GM21723 (cell line): ENCODE results near the gene CST1.
"Not testable (repeated sequence)": the region's sequence is repeated elsewhere in the genome, so short reads cannot be mapped to it uniquely, and the experiment has no call there.

Experiments
- ATAC-seq: cut with Tn5 transposase; IDR thresholded peaks from one replicate; pipeline ENCODE4 v1.9.1; 2021; ENCODE audit warnings: mild to moderate bottlenecking, moderate library complexity; ENCODE audit not compliant: unreplicated experiment

The CST1 gene, protein sequence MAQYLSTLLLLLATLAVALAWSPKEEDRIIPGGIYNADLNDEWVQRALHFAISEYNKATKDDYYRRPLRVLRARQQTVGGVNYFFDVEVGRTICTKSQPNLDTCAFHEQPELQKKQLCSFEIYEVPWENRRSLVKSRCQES

DNA sequence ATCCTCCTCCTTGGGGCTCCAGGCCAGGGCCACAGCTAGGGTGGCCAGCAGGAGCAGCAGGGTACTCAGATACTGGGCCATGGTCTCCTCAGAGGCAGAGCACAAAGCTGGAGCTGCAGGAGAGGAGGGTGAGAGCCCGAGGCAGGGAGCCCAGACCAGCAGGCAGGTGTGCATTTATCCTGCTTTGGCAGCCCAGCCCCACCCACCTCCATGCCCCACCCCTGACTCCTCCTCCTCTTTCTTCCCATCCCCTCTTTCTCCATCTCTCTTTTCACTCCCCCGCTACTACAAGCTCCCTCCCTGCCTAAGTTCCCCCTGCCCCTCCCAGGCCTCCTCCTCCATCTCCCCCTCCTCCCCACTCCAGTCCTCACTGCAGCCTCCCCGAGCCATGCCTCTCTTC is at the start of gene CST1:
Gene CST1, minus strand, starts transcription at position 150 of the 400 bp plus-strand sequence. Its CDS starts 69 bp downstream, at position 81.
- not testable (repeated sequence) for ATAC-seq

DNA sequence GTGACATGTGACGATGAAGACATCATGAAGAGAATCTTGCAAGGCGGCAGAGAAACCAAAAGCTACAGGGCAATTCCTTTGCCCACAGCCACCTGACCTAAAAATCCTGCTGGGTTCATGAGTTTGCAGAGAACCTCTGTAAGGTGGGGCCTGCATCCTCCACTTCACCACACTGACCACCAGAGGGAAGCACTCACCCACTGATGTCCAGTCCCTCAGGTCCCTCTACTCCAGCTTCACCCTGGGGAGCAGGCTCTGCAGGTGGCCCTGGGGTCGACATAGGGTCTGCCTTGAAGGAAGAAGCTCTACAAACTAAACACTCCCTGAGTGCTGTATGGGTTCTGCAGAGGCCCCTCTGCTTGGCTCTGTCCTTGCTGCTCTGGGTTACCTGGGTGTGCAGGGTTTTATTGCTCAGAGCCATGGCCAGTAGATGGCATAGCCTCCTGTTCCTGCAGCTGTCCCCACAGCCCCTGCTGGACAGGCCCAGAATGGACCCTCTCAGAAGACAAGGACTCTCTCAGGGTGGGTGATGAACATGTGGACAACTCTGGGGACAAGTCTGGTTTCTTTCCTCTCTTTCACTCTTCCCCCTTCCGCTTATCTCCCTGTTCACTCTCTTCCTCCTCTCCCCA is 48.6 kb upstream of the CST1 start:
- peak; percentile 80 for ATAC-seq

DNA sequence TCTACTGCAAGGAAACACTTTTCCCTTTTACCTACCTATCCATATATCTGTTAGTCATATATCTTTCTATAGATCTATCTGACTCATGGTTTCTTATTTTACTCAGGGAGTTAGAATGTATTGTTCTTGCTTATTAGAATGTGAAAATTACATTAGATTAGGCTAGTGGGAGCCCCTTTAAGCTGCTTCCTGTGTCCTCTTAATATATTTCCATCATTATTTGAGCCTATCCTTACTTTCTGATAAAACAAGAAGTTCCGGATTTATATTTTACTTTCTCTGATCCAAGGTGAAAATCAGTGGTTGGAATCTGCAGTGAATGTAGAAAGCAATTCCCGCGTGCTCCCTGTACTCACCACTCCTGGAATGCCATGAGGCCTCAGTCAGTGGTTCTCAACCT is 44.8 kb upstream of the CST1 start:
- ATAC-seq = no peak

DNA sequence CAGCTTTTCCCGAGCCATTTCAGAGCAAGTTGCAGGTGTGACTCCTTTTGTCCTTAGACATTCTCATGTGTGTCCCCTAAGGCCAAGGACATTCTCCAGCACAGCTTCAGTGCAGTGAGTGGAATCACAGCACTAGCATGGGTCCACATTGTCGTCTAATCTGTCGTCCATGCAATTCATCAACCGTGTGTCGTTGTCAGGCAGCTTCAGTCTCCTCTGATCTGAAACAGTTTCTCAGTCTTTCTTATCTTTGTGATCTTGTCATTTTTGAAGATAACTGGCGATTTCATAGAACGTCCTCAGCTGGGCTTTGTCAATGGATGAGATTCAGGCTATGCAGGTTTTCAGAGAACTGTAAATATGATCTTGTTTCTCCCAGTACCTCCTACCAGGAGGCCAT is 44.1 kb upstream of the CST1 start:
- ATAC-seq = no peak

DNA sequence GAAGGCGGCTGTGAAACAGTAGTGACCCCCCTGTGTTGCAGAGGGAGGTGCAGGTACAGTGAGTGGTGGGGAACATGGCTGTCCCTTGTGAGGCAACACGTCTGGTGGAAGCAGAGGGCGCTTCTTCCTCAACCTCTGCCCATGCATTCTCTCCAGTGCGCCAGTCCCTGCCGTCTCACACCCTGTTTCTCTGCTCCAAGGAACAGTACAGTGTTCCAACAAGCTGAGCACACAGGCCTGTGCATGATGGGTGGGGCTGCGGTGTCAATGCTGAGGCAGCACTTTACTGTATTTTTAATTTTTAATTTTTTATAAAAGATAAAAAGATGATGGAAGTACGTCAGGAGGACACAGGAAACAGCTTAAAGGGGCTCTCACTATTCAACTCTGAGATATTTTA is 43.3 kb upstream of the CST1 start:
- no peak for ATAC-seq

DNA sequence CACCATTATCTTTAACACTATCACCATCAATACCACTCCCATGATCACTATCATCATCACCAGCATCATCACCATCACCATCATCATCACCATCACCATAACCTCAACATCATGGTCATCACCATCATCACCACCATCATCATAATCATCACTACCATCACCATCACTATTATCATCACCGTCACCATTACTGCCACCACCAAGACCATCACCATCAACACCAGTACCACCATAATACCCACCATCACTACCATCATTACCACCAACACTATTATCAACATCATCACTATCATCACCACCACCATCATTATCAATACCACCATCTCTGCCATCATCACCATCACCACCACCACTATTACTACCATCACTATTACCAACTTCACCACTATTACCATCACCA is 32.7 kb upstream of the CST1 start:
- ATAC-seq = no peak

DNA sequence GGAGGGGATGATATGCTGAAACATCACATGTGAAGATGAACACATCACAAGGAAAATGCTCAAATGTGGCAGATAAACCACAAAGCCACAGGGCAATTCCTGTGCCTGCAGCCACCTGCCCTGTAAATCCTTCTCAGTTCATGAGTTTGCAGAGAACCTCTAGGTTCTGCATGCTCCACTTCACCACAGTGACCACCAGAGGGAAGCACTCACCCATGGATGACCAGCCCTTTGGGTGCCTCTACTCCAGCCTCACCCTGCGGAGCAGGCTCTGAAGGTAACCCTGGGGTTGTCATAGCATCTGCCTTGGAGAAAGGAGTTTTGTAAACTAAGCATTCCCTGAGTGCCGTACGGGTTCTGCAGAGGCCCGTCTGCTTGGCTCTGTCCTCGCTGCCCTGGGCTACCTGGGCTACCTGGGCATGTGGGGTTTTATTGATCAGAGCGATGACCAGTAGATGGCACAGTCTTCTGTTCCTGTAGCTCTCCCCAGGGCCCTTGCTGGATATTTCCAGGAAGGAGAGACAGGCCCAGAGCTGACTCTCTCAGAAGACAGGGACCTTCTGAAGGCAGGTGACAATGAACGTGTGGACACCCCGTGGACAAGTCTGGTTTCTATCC is 31.7 kb upstream of the CST1 start:
- no peak for ATAC-seq

DNA sequence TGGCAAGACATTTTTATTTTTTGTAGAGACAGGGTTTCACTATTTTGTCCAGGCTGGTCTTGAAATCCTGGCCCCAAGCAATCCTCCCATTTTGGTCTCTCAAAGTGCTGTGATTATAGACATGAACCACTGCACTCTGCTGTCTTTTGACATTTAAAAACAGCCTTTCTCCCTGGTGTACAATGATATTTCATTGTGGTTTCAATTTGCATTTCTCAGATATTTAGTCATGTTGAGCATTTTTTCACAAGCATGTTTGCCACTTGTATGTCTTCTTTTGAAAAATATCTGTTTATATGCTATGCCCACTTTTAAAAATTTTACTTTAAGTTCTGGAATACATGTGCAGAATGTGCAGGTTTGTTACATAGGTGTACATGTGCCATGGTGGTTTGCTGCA is 27.9 kb upstream of the CST1 start:
- ATAC-seq = not testable (repeated sequence)

DNA sequence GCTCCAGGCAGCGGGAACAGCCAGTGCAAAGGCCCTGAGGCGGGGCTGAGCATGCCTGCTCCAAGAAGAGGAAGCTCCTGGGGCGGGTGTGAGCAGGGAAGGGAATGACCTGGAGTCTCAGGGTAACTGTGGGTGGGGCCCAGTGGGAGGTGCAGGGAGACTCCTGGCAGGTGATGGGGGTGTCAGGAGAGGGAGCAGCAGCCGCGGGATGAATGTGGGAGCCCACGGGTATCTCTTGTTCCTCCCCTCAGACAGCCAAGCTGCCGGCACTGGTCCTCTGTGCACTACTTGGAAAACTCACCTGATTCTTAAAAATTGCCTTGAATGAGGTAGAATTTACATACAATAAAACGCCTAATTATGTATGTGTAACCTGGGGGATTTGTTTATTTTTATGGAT is 26.6 kb upstream of the CST1 start:
- ATAC-seq = not testable (repeated sequence)

DNA sequence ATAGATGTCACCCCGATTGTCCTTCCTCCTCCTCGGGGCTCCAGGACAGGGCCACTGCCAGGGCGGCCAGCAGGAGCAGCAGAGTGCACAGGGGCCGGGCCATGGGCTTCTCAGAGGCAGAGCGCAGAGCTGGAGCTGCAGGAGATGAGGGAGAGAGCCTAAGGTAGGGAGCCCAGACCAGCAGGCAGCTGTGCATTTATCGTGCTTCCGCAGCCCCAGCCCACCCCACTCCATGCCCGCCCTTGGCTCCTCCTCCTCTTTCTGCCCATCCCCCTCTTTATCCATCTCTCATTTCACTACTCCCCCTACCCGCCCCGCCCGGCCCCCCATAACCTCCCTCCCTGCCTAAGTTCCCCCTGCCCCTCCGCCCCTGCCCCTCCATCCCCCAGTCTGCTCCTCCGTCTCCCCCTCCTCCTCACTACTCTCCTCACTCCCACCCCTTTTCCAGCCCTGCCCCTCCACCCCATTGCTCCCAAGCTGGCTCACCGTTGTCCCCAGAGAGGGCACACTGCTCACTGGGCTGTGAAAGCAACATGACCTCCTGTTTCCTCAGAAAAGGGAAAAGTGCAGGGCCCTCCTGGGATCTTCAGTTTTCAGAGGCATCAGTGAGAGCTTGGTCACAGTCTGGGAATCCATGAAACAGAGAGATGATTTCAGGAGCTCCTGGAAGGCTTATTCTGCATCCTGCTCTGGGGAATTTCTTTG is 25.5 kb upstream of the CST1 start:
- ATAC-seq = no peak

DNA sequence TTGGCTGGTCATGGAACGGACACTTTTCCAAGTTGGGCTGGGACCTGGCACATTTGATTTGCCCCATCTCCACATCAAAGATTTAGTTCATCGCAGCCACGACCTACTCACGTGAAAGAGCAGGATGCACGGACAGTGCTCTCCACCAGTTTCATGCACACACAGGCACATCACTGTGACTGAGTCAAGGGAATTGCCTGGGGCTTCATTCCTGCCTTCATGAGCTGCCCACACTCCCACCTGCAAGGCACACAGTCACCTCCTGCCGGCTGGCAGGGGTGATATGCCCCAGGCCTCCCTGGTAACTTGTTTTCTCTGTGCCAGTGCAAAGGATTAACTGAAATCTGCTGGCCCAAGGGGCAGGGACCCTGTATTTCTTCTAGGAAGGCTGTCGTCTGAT is 23.3 kb upstream of the CST1 start:
- no peak for ATAC-seq

DNA sequence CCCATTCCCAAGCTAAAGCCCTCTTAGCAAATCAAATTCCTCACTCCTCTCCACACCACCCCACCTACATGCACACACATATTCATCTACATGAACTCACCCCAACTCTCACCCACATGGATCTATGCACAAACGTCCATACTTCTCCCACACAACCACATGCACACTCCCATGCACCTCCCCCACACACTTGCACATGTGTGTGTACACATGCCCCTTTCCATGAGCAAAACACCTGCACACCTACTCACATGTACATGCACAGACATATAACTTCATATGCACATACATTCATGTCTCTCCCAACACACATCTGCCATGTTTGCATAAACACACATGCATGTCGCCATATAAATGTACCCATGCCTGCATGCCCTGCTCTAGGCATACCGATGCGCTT is 22.8 kb upstream of the CST1 start:
- ATAC-seq = no peak

DNA sequence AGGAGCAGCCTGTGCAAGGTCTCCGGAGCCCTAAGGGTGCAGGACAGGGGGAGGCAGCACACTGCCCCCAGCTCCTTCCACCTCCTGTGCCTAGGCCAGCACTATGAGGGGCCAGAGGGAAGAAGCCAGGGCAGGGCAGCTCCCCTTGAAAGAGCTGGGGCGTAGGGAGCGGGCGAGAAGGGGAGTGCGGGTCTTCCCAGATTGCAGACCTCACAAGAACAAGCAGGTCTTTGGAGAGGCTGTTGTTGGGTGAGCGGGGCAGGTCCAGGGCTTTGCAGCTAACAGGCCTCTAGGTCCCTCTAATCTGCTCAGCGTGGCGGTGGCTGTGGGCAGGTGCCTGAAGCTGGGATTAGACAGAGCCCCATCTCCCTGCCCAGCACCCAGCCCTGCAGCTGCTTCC is 22.4 kb upstream of the CST1 start:
- no peak for ATAC-seq

DNA sequence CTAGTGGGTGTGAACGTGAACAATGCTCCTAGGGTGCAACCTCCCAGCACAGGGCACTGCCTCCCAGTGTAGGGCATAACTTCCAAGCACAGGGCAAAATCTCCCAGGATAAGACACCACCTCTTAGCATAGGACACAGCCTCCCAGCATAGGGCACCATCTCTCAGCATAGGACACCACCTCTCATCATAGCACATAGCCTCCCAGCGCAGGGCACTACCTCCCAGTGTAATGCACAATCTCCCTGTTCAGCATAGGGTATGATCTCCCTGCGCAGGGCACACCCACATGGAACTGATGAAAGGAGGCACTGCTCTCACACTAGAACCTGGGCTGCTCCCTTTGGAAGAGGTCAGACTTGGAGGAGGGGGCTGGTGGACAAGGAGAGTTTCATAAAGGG is 21.3 kb upstream of the CST1 start:
- no peak for ATAC-seq

DNA sequence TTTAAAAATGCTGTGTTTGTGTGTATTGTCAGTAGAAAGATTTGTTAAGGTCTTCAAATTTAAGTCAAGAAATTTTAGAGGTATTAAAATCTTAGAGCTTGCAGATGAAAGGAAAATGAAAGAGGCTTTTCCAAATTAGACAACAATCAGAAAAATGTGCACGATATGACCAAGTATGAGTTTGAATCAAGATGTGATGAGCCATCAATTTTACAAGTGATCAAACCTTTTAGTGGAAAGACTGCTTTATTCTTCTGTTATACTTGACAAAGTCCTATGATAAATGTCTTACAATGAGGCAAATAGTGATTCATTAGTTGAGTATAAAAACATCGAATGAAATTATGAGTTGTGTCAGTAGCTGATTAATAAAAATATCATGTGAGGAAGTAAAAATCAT is 19.6 kb upstream of the CST1 start:
- ATAC-seq = no peak

DNA sequence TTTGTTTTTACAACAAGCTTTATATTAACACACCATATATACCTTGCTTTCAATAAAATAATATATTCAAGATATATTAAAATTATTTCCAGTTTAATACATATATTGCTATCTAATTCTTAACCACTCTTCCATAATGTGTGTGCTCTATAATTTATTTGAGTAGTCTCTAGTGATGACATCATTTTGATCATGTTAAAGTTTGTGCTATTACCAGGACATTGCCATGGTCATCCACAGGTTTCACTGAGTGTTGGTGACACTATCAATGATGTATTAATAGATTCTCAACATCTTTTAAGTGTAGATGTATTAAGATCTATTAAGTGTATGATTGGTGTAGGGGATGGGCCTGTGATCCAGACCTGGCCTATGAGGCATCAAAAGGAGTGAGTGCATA is 17.8 kb upstream of the CST1 start:
- not testable (repeated sequence) for ATAC-seq

DNA sequence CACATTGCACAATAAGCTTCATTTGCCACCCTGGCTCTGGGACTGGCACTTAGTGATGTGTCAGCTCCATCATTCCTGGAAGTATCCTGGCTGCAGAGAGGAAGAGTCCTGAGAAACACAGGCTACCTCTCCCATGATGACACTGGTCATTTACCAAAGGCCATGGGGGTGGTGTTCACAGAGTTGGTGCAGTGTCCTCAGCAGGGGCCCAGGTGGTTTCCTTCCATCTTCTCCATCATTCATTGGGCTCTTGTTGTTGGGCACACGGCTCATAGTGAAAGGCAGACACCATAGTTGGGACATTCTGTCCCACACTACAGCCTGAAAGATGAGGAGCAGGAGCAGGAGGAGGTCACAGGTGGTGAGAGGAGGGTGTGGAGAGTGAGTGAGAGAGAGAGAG is 15.8 kb upstream of the CST1 start:
- ATAC-seq = no peak

DNA sequence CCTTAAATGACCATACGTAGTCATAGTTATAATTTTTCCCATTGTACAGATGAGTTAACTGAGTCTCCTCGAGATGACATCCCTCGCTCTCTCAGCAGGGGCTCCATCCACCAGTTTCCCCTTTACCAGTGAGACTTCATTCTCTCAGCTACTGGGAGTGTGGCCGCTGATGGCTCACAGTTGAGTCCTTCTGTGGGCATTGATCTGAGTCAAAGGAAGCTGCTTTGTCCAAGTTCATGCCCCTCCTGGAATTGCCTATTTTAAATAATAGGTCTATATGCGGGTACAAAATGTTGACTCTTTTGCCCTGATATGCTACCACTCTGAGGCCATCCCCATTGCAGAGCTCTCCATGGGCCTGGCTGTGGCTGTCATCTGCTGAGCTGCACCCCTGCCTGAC is 14.8 kb upstream of the CST1 start:
- no peak for ATAC-seq

DNA sequence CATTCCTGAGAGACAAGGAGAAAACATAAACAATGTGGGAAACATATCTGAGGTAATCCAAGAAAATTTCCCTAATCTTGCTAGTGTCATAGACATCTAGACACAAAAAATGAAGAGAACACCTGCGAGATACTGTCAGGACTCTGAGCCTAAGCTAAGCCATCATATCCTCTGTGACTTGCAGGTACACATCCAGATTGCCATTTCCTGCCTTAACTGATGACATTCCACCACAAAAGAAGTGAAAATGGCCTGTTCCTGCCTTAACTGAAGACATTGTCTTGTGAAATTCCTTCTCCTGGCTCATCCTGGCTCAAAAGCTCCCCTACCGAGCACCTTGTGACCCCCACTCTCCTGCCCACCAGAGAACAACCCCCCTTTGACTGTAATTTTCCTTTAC is 13.9 kb upstream of the CST1 start:
- not testable (repeated sequence) for ATAC-seq

DNA sequence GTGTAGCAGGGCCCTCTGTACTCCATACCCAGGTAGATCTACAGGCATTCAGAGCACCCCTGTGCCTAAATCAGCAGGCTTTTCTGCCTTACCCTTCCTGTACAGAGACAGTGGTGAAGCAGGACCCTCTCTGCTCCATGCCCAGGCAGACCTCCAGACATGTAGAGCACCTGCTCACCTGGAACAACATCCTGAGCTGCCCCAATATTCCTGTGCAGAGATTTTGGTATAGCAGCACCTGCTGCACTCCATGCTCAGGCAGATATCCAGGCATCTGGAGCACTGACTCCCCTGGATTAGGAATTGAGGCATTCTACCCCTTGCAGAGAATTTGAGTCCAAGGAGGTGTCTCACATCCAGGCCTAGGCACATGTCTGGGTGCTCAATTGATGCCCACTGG is 12.6 kb upstream of the CST1 start:
- no peak for ATAC-seq

DNA sequence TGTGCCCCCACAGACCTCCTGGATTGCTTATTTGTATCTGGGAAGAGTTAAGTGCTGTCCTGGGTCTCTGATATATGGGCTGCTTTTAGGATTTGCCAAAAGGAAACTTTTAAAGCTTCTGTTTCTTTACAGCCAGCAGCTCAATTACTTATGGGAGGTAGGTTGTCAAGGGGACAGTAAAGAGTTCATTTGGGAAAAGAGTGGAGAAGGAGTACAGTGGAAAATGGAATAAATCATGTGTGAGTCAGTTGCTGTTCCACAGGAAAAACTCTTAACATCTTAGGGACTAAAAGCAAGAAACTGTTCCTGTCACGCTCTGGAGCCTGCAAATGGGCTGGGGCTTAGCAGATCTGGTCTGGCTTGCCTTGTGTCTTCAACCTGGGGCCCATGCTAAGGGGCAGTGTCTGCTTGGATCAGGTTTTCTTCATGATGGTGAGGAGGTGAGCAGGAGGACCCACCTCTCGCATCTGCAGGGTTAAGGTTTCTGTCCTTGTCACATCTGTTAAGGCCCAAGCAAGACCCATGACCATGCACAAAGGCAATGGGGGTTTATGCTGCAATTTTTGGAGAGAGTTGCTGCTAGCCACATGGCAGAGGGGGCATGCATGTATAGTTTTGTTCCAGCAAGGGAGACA is 8.7 kb upstream of the CST1 start:
- ATAC-seq = no peak

DNA sequence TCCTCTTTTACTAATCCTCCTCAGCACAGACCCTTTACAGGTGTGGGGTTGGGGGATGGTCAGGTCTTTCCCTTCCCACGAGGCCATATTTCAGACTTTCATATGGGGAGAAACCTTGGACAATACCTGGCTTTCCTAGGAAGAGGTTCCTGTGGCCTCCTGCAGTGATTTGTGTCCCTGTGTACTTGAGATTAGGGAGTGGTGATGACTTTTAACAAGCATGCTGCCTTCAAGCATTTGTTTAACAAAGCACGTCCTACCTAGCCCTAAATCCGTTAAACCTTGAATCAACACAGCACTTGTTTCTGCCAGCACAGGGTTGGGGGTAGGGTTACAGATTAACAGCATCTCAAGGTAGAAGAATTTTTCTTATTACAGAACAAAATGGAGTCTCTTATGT is 6.1 kb upstream of the CST1 start:
- ATAC-seq = not testable (repeated sequence)
